Measurements from ENCODE around the gene OR1A1. TPM values are rescaled to one million over a fixed set of nuclear protein-coding genes. Genes with fewer than 3 reads are reported as not detected.

Gene OR1A1
- total RNA-seq, 1 experiment from 2014 or later, result not detected

DNA sequence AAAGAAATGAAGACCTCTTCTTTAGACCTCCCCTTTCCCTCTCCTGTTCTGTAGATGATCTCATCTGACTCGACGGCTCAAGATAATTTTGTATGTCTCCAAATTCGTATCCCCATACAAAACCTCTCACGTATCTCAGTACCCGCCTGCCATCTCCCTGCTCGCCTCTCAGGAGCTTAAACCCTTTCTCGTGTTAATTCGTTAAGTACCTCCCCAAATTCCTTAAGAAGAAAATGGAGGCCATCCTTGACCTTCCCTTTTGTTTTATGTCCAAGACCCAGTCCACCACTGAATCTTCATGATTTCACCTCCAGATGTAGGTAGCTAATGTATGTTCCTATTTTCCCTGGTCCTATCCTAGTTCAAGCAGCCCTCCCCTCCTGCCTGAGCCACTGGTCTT, 49.1 kb downstream of the OR1A1 start:
- DNase-seq, result no peak
- H3K9me3 ChIP-seq (replicated peaks), result no peaks in the 10 kb centered on the region
- H3K4me1 ChIP-seq, result no peaks in the 10 kb centered on the region
- H3K4me3 ChIP-seq, result no peak overlapping the region
- no peaks in the 10 kb centered on the region for H3K36me3 ChIP-seq
- H3K27ac ChIP-seq, result no peak overlapping the region
- no peaks in the 10 kb centered on the region for H3K27me3 ChIP-seq

DNA sequence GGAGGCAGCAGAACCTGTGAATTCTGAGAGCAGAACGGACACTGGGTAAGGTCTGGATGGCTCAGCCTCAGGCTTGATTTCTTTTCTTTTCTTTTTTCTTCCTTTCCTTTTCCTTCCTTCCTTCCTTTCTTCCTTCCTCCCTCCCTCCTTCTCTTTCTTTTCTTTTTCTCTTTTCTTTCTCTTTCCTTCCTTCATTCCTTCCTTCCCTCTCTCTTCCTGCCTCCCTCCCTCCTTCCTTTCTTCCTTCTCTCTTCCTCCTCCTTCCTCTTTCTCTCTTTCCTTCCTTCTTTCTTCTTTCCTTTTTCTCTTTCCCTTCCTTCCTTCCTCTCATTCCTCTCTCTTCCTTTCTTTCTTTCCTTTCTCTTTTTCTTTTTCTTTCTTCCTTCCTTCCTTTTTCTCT, 52.7 kb downstream of the OR1A1 start:
- no peak overlapping the region for H3K4me3 ChIP-seq

DNA sequence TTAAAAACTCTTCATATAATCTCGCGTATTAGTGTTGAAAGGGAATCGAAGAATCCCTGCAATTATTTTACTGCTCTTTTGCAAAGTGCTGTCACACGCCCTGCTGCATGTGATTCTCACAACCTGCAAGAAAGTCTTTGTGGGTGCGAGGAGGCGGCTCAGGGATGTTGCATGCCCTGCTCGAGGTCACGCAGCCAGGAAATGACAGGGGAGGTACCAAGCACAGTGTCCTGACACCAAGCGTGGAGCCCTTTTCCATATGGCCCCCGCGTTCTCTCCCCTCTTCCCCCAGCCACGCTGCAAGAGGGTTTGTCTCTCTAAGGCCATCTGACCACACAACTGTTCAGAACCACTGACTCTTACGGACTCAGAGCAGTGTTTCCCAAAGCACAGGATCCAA, 53.1 kb downstream of the OR1A1 start:
- no peaks in the 10 kb centered on the region for H3K9me3 ChIP-seq (replicated peaks)
- H3K4me1 ChIP-seq, result no peaks in the 10 kb centered on the region
- no peak overlapping the region for H3K4me3 ChIP-seq
- no peaks in the 10 kb centered on the region for H3K27me3 ChIP-seq
- no peak overlapping the region for H3K27ac ChIP-seq
- DNase-seq, result no peak
- H3K36me3 ChIP-seq, result no peaks in the 10 kb centered on the region

More for the DNA sequence above, 52.7 kb downstream of the OR1A1 start:
- no peaks in the 10 kb centered on the region for H3K27me3 ChIP-seq
- no peaks in the 10 kb centered on the region for H3K4me1 ChIP-seq
- DNase-seq, result no peak
- H3K27ac ChIP-seq, result no peak overlapping the region
- H3K9me3 ChIP-seq (replicated peaks), result no peaks in the 10 kb centered on the region
- H3K36me3 ChIP-seq, result no peaks in the 10 kb centered on the region

Other genes starting within 250 kb of the OR1A1 start
- gene OR1D5, start 144.1 kb upstream of the OR1A1 start, total RNA-seq (2014; rRNA removed; shearing (Covaris generic)), result not detected in 2 replicates
- not detected in 2 replicates for gene OR1D2, start 103.2 kb upstream of the OR1A1 start, total RNA-seq (2014; rRNA removed; shearing (Covaris generic))
- gene OR1G1, start 80.1 kb upstream of the OR1A1 start, total RNA-seq (2014; rRNA removed; shearing (Covaris generic)), result not detected in 2 replicates
- not detected in 2 replicates for gene OR1A2, start 10.1 kb upstream of the OR1A1 start, total RNA-seq (2014; rRNA removed; shearing (Covaris generic))
- 0.06 TPM in 1 of 2 replicates, not detected in the other for gene OR3A1, start 90.7 kb downstream of the OR1A1 start, total RNA-seq (2014; rRNA removed; shearing (Covaris generic))
- 0.08 and 0.16 TPM in 2 replicates for gene OR3A2, start 178.6 kb downstream of the OR1A1 start, total RNA-seq (2014; rRNA removed; shearing (Covaris generic))
- 0.18 and 0.33 TPM in 2 replicates for gene OR1E1, start 190.7 kb downstream of the OR1A1 start, total RNA-seq (2014; rRNA removed; shearing (Covaris generic))
- not detected in 2 replicates for gene OR3A3, start 203.7 kb downstream of the OR1A1 start, total RNA-seq (2014; rRNA removed; shearing (Covaris generic))
- gene OR1E2, start 226.2 kb downstream of the OR1A1 start, total RNA-seq (2014; rRNA removed; shearing (Covaris generic)), result 0.42 TPM in 1 of 2 replicates, not detected in the other

All from SJCRH30 (cell line).